Measurements from ENCODE around the gene KRTAP12-3.
"Not testable (repeated sequence)": the region's sequence is repeated elsewhere in the genome, so short reads cannot be mapped to it uniquely, and the experiment has no call there.

The KRTAP12-3 gene

DNA sequence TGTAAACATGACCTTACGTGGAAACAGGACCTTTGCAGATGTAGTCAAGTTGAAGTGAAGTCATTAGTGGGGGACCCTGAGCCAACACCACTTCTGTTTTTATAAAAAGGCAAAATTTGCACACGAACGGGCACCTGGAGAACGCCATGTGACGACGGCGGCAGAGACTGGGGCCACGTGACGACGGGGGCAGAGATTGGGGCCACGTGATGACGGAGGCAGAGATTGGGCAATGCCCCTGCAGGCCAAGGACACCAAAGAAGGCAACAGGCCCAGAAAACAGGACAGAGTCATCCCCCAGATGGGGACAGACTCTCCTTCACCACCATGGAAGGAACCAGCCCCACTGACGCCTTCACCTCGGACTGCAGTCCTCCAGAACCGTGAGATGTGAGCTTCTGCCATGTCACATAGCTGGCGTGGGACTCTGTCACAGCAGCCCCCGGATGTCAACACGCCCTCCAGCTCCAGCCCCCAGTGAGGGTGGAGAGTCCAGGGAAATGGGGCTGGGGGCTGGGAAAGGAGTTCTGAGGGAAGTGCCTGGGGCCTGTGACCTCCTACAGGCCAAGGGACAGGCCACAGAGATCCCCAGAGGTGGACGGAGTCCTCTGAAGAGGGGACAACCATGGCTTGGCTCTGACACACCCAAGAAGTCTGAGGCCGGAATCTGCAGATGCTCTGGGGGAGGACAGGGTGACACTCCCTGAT lies 7.3 kb upstream of the KRTAP12-3 start:
- H3K36me3 ChIP-seq (ENCODE audit: control insufficient read depth, insufficient read depth, low read length), result no peaks in the 10 kb centered on the region
- no peak overlapping the region for H3K27ac ChIP-seq (ENCODE audit: insufficient read depth, low read length, poor library complexity, severe bottlenecking)
- H3K27me3 ChIP-seq (replicated peaks; ENCODE audit: control insufficient read depth, insufficient read depth, low read length, poor library complexity, severe bottlenecking), result no peaks in the 10 kb centered on the region
- DNase-seq, result no peak
- peaks cover 17% of the 10 kb centered on the region for H3K4me1 ChIP-seq (ENCODE audit: control insufficient read depth, insufficient read depth, low read length, poor library complexity, severe bottlenecking)
- no peak overlapping the region for H3K4me3 ChIP-seq (ENCODE audit: insufficient read depth, low read depth, low read length, poor library complexity, severe bottlenecking)
- H3K9me3 ChIP-seq (ENCODE audit: control insufficient read depth, low read length), result no peaks in the 10 kb centered on the region

DNA sequence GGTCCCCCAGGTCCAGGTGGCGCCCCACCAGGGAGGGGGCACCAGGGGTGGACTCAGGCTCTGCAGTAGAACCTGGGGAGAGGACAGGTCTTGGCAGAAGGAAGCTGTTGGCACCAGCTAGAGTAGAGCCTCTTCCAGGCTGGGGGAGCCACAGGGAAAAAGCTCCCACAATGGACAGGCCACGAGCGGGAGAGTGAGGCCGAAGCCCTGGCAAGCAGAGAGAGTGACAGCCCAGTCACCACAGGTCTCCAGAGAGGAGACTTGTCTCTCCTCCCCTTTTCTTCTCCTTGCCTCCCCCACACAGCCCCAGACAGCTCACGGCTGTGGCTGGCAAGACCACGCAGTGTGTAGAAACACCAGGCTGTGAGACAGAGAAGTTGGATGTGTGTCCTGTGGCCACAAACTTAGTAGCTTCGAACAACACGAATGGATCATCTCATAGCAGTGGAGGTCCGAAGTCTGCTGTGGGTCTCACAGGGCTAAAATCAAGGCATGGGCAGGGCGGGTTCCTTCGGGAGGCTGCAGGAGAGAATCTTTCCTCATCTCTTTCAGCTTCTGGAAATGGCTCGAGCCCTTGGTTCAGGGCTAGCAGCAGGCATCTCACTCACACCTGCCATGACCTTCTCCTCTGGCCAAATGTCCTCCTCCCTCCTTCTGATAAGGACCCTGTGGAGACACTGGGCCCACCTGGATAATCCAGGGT lies 6.6 kb upstream of the KRTAP12-3 start:
- H3K36me3 ChIP-seq (ENCODE audit: control insufficient read depth, insufficient read depth, low read length), result no peaks in the 10 kb centered on the region
- H3K4me1 ChIP-seq (ENCODE audit: control insufficient read depth, insufficient read depth, low read length, poor library complexity, severe bottlenecking), result peaks cover 17% of the 10 kb centered on the region
- H3K4me3 ChIP-seq (ENCODE audit: insufficient read depth, low read depth, low read length, poor library complexity, severe bottlenecking), result no peak overlapping the region
- H3K27ac ChIP-seq (ENCODE audit: insufficient read depth, low read length, poor library complexity, severe bottlenecking), result no peak overlapping the region
- H3K9me3 ChIP-seq (ENCODE audit: control insufficient read depth, low read length), result no peaks in the 10 kb centered on the region
- no peak for DNase-seq
- no peaks in the 10 kb centered on the region for H3K27me3 ChIP-seq (replicated peaks; ENCODE audit: control insufficient read depth, insufficient read depth, low read length, poor library complexity, severe bottlenecking)

DNA sequence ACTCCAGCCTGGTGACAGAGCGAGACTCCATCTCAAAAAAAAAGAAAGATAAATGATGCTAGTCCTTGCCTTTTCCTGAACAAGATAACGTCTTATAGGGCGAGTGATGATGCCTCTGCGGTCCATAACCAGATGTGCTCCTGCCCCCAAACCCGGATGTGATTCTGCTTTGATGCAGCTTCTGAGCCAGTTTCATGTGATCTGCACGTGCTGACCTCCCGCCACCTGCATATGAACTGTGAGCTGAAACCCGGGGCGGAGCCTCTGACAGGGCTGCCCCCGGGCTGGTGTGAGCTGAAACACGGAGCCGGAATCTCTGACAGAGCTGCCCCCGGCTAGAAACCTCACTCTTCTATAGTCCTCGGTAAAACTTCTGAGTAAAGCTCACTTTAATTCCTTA lies 4.6 kb upstream of the KRTAP12-3 start:
- no peak overlapping the region for H3K27ac ChIP-seq (ENCODE audit: insufficient read depth, low read length, poor library complexity, severe bottlenecking)
- no peak overlapping the region for H3K4me3 ChIP-seq (ENCODE audit: insufficient read depth, low read depth, low read length, poor library complexity, severe bottlenecking)
- peaks cover 30% of the 10 kb centered on the region for H3K4me1 ChIP-seq (ENCODE audit: control insufficient read depth, insufficient read depth, low read length, poor library complexity, severe bottlenecking)
- H3K9me3 ChIP-seq (ENCODE audit: control insufficient read depth, low read length), result no peaks in the 10 kb centered on the region
- H3K27me3 ChIP-seq (replicated peaks; ENCODE audit: control insufficient read depth, insufficient read depth, low read length, poor library complexity, severe bottlenecking), result no peaks in the 10 kb centered on the region
- H3K36me3 ChIP-seq (ENCODE audit: control insufficient read depth, insufficient read depth, low read length), result no peaks in the 10 kb centered on the region
- no peak for DNase-seq

DNA sequence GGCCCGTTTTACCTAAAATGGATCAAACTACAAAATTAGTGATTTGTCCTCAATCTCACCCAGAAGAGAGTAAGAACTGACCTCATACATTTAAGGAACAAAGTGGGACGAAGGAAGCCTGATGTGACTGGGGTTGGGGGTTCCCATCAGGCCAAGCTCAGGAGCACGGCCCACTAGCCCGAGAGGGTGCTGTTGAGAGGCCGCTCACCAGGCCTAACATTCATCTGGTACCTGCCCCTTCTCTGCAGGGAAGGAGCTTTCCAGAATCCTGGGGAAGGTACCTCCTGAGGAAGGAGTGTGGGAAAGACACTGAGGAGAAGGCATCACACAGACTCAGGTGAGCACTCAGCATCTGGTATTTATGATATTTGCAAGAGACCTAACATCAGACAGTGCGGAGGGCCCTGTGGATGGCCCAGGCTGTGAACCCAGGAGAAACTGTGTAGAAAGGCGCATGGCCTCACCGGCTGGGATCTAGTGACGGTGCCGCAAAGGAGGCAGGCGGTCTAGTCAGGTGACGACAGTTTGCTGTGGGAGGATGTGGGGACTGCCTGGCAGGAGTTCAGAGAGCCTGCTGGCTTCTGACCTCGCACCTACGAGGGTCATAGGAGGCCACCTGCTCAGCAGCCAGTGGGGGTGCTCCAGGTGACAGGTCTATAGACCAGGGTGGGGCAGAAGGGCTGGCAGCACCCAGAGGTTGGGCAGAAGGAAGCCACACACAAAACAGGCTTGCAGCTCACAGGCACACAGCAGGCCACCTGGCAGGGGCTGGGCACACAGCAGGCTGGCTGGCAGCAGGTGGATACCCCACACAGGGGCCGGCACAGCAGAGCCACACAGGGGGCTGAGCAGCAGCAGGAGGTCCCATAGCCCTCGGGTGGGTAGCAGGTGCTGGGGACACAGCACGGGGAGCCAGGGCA lies 3.8 kb upstream of the KRTAP12-3 start:
- H3K9me3 ChIP-seq (ENCODE audit: control insufficient read depth, low read length), result no peaks in the 10 kb centered on the region
- H3K27me3 ChIP-seq (replicated peaks; ENCODE audit: control insufficient read depth, insufficient read depth, low read length, poor library complexity, severe bottlenecking), result no peaks in the 10 kb centered on the region
- DNase-seq, result peak; percentile 59 to 70 (median 62)
- H3K27ac ChIP-seq (ENCODE audit: insufficient read depth, low read length, poor library complexity, severe bottlenecking), result peak overlapping the region; percentile 31
- H3K4me3 ChIP-seq (ENCODE audit: insufficient read depth, low read depth, low read length, poor library complexity, severe bottlenecking), result no peak overlapping the region
- no peaks in the 10 kb centered on the region for H3K36me3 ChIP-seq (ENCODE audit: control insufficient read depth, insufficient read depth, low read length)
- H3K4me1 ChIP-seq (ENCODE audit: control insufficient read depth, insufficient read depth, low read length, poor library complexity, severe bottlenecking), result peaks cover 37% of the 10 kb centered on the region

DNA sequence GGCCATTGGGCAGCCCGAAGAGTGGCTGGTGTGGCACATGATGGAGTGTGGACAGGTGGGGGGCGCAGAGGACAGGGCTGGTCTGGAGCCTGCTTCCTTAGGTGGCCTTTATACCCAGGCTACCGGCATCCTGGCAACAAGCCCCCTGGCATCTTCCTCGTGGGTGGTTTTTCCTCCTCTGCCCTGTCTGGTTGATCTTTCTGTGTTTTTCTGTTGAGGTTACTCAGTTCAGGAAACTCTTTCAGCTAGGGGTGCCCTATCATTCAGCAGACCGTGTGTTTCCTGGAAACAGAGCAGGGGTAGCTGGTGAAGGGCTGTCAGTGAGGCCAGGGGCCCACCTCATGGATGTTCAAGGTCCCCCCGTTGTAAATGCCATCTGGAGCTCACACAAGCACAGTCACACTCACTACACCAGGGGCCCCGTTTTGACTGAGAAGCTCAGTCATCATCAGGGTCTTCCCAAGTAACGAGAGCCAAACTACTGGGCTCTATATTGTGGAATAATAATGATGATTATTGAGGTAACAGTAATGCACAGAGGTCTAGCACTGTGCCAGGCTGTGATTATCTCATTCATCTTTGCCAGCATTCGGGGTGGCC lies 3.1 kb upstream of the KRTAP12-3 start, which contains the start of gene KRTAP12-4:
Gene KRTAP12-4, minus strand, starts transcription at position 84 of the 600 bp plus-strand sequence. Its CDS starts 45 bp downstream, at position 39.
- Histone ChIP-seq H3K36me3 (ENCODE audit: control insufficient read depth, insufficient read depth, low read length) (no peaks in the 10 kb centered on the region), H3K4me1 (ENCODE audit: control insufficient read depth, insufficient read depth, low read length, poor library complexity, severe bottlenecking) (peaks cover 45% of the 10 kb centered on the region), H3K4me3 (ENCODE audit: insufficient read depth, low read depth, low read length, poor library complexity, severe bottlenecking) (no peak within 1 kb of the TSS), H3K9me3 (ENCODE audit: control insufficient read depth, low read length) (no peaks in the 10 kb centered on the region), H3K27ac (ENCODE audit: insufficient read depth, low read length, poor library complexity, severe bottlenecking) (peak within 1 kb of the TSS; percentile 31), H3K27me3 (replicated peaks; ENCODE audit: control insufficient read depth, insufficient read depth, low read length, poor library complexity, severe bottlenecking) (no peaks in the 10 kb centered on the region)
- DNase-seq, result no peak

DNA sequence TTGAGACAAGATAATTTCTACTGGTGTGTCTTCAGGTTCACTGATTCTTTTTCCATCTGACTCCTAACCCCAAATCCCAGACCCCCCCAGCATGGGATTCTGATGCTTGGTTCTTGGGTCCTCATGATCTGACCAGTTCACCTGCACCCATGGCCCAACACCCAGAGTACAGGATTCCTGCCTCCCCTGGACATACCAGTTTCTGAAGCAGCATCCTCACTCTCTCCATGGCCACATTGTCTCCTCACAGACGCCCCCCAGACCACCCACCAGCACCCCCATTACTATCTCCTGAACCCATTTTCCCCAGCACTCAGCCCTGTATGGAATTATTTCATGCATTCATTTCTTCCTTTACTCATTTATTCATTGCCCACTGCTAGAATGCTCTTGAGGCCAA lies 864 bp upstream of the KRTAP12-3 start:
- Histone ChIP-seq H3K9me3 (ENCODE audit: control insufficient read depth, low read length) (no peaks in the 10 kb centered on the region), H3K27me3 (replicated peaks; ENCODE audit: control insufficient read depth, insufficient read depth, low read length, poor library complexity, severe bottlenecking) (no peaks in the 10 kb centered on the region), H3K36me3 (ENCODE audit: control insufficient read depth, insufficient read depth, low read length) (no peaks in the 10 kb centered on the region), H3K27ac (ENCODE audit: insufficient read depth, low read length, poor library complexity, severe bottlenecking) (peak overlapping the region; percentile 63), H3K4me1 (ENCODE audit: control insufficient read depth, insufficient read depth, low read length, poor library complexity, severe bottlenecking) (peaks cover 46% of the 10 kb centered on the region), H3K4me3 (ENCODE audit: insufficient read depth, low read depth, low read length, poor library complexity, severe bottlenecking) (no peak overlapping the region)
- DNase-seq, result no peak

DNA sequence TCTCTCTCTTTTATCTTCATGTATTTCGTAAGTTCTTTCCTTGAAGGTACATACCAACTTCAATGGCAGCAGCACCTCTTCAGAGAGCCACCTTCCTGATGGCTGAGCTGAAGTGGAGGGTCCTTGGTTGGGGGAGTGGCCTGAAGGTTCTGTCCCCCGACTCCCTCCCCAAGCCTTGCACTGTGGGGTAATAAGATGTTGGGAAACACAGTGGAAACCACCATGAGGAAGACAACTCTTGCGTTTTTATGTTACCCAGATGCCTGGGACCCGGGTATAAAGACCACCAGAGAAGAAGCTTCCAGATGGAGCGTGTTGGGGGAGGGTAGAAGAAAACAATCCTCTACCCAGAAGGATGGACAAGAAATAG lies 794 bp downstream of the KRTAP12-3 start:
- H3K4me3 ChIP-seq (ENCODE audit: insufficient read depth, low read depth, low read length, poor library complexity, severe bottlenecking), result no peak overlapping the region
- peaks cover 45% of the 10 kb centered on the region for H3K4me1 ChIP-seq (ENCODE audit: control insufficient read depth, insufficient read depth, low read length, poor library complexity, severe bottlenecking)
- H3K9me3 ChIP-seq (ENCODE audit: control insufficient read depth, low read length), result no peaks in the 10 kb centered on the region
- DNase-seq, result no peak
- H3K36me3 ChIP-seq (ENCODE audit: control insufficient read depth, insufficient read depth, low read length), result no peaks in the 10 kb centered on the region
- H3K27ac ChIP-seq (ENCODE audit: insufficient read depth, low read length, poor library complexity, severe bottlenecking), result peak overlapping the region; percentile 63
- H3K27me3 ChIP-seq (replicated peaks; ENCODE audit: control insufficient read depth, insufficient read depth, low read length, poor library complexity, severe bottlenecking), result no peaks in the 10 kb centered on the region

DNA sequence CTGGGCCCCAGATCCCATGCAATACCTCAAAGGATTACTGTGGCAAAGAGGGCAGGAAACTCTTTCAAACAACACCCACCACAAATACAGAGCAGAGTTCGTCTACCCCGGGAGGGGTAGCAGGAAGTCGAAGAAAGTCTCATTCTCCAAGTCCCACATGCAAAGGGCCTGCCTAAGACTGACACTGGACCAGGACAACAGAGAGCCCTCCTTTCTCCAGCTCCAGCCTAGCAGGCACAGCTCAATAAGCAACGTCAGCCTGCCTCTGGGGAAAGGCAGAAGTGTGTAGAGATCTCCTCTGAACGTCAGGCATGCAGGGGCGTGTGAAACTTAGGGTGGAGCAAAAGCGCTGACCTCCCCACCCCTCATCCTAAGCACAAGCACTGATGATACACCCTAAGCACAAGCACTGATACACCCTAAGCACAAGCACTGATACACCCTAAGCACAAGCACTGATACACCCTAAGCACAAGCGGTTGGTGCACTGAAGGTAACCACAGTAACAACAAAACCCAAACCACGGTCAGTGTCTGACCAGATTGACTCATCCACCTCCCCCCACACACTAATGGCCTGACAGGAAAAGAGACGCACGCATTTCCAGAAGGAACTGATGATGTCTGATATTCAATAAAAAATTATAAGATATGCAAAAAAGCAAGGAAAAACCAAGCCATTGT lies 1.3 kb downstream of the KRTAP12-3 start:
- no peaks in the 10 kb centered on the region for H3K36me3 ChIP-seq (ENCODE audit: control insufficient read depth, insufficient read depth, low read length)
- no peak for DNase-seq

DNA sequence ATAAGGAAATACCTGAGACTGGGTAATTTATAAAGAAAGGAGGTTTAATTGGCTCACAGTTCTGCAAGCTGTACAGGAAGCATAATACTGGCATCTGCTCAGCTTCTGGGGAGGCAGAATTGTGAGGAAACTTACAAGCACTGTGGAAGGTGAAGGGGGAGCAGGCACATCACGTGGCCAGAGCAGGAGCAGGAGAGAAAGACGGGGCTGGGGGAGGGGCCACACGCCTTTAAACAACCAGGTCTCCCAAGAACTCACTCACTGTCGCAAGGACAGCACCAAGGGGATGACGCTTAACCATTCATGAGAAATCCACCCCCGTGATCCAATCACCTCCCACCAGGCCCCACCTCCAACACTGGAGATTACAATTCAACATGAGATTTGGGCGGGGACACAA lies 3.8 kb downstream of the KRTAP12-3 start:
- H3K4me3 ChIP-seq (ENCODE audit: insufficient read depth, low read depth, low read length, poor library complexity, severe bottlenecking); DNase-seq: not testable (repeated sequence)

More for the DNA sequence above, 1.3 kb downstream of the KRTAP12-3 start:
- Histone ChIP-seq H3K27ac (ENCODE audit: insufficient read depth, low read length, poor library complexity, severe bottlenecking) (peak overlapping the region; percentile 63), H3K4me3 (ENCODE audit: insufficient read depth, low read depth, low read length, poor library complexity, severe bottlenecking) (no peak overlapping the region), H3K4me1 (ENCODE audit: control insufficient read depth, insufficient read depth, low read length, poor library complexity, severe bottlenecking) (peaks cover 40% of the 10 kb centered on the region), H3K9me3 (ENCODE audit: control insufficient read depth, low read length) (no peaks in the 10 kb centered on the region), H3K27me3 (replicated peaks; ENCODE audit: control insufficient read depth, insufficient read depth, low read length, poor library complexity, severe bottlenecking) (no peaks in the 10 kb centered on the region)

More for the DNA sequence above, 3.8 kb downstream of the KRTAP12-3 start:
- not testable (repeated sequence) for H3K27me3 ChIP-seq (replicated peaks; ENCODE audit: control insufficient read depth, insufficient read depth, low read length, poor library complexity, severe bottlenecking); H3K27ac ChIP-seq (ENCODE audit: insufficient read depth, low read length, poor library complexity, severe bottlenecking); H3K9me3 ChIP-seq (ENCODE audit: control insufficient read depth, low read length); H3K36me3 ChIP-seq (ENCODE audit: control insufficient read depth, insufficient read depth, low read length)
- H3K4me1 ChIP-seq (ENCODE audit: control insufficient read depth, insufficient read depth, low read length, poor library complexity, severe bottlenecking), result peaks cover 29% of the 10 kb centered on the region

Data from effector memory CD4-positive, alpha-beta T cell (primary cell).